Endodermal cell (in vitro differentiated cells): ENCODE measurements around the gene NPPC. TPM values are rescaled to one million over a fixed set of nuclear protein-coding genes. Genes with fewer than 3 reads are reported as not detected.
A peak's percentile ranks its signal among the peaks of the same experiment; 100 is the strongest.

Experiments used
- DNase-seq: peaks from one replicate; pipeline ENCODE4 v3.0.0-alpha.2; 2017
- H3K27ac ChIP-seq: 2 replicates; pipeline ENCODE4 v1.5.1; 2013; ENCODE audit warnings: mild to moderate bottlenecking, low read depth, low read length, moderate library complexity
- H3K27me3 ChIP-seq: 2 replicates; pipeline ENCODE4 v1.6.1; 2013; ENCODE audit warnings: mild to moderate bottlenecking, low read length, moderate library complexity; ENCODE audit not compliant: insufficient read depth, control insufficient read depth, poor library complexity, severe bottlenecking
- H3K36me3 ChIP-seq: 2 replicates; pipeline ENCODE4 v1.7.0; 2013; ENCODE audit warnings: mild to moderate bottlenecking, low read length, moderate library complexity; ENCODE audit not compliant: control insufficient read depth, insufficient read depth
- H3K4me1 ChIP-seq: one replicate; pipeline ENCODE4 v1.7.0; 2013; ENCODE audit warnings: low read length; ENCODE audit not compliant: control insufficient read depth, insufficient read depth
- H3K4me3 ChIP-seq: 2 replicates; pipeline ENCODE4 v1.5.1; 2013; ENCODE audit warnings: mild to moderate bottlenecking, low read length, moderate library complexity
- H3K9ac ChIP-seq: 2 replicates; pipeline ENCODE4 v1.6.1; 2013; ENCODE audit warnings: mild to moderate bottlenecking, low read length, moderate library complexity; ENCODE audit not compliant: poor library complexity, severe bottlenecking; ENCODE audit errors: extremely low read depth
- H3K9me3 ChIP-seq: 2 replicates; pipeline ENCODE4 v1.6.1; 2013; ENCODE audit warnings: mild to moderate bottlenecking, low read length, moderate library complexity; ENCODE audit not compliant: control insufficient read depth
- H3K27ac Mint-ChIP-seq: 2 replicates; pipeline ENCODE4 v1.8.0; 2020; ENCODE audit warnings: mixed read lengths
- H3K27me3 Mint-ChIP-seq: 2 replicates; pipeline ENCODE4 v1.8.0; 2021; ENCODE audit warnings: mild to moderate bottlenecking, mixed read lengths; ENCODE audit not compliant: insufficient read depth
- H3K36me3 Mint-ChIP-seq: 2 replicates; pipeline ENCODE4 v1.8.0; 2020; ENCODE audit warnings: low read depth, mixed read lengths
- H3K4me1 Mint-ChIP-seq: 2 replicates; pipeline ENCODE4 v1.8.0; 2020; ENCODE audit warnings: mixed read lengths
- H3K4me3 Mint-ChIP-seq: 2 replicates; pipeline ENCODE4 v1.8.0; 2020; ENCODE audit warnings: mild to moderate bottlenecking, moderate library complexity, mixed read lengths
- H3K9me3 Mint-ChIP-seq: 2 replicates; pipeline ENCODE4 v1.8.0; 2020; ENCODE audit warnings: mild to moderate bottlenecking, mixed read lengths
- CTCF ChIP-seq: fragments of 200-600 bp; sonication (generic); conservative IDR thresholded peaks from 2 replicates; pipeline ENCODE4 v1.5.0; 2021; ENCODE audit warnings: antibody characterized with exemption, mild to moderate bottlenecking
- WGBS, 2 experiments: methylation state at CpG; one replicate each; pipeline versions ENCODE4 v1.1.5 to v1.1.7; 2013; ENCODE audit warnings: missing lambda C conversion rate in 2 of 2, mixed read lengths in 1 of 2; ENCODE audit not compliant: insufficient coverage in 1 of 2, insufficient read length in 1 of 2; 5-methylcytosine and 5-hydroxymethylcytosine counted together
- total RNA-seq, 2 donors: library from RNA; stranded (reverse); fragmentation: NEBNext Ultra II Directional in 1 of 2; extraction: Animal tissue kit (Norgen Biotek cat#: 25700) in 1 of 2; gene quantifications; 2 replicates in 1 of 2; 3 replicates in 1 of 2; pipeline ENCODE4 v1.2.1, GENCODE V29; 2021

NPPC gene
- total RNA-seq, 2 donors from 2014 or later, result 0.84 TPM; not detected in 1

- Mint-ChIP-seq H3K36me3 (no peaks in the 10 kb centered on the region), H3K27ac (peak within 1 kb of the TSS; percentile 92), H3K4me3 (peak within 1 kb of the TSS; percentile 86), H3K4me1 (peaks cover 4% of the 10 kb centered on the region), H3K9me3 (no peaks in the 10 kb centered on the region), H3K27me3 (peaks cover 7% of the 10 kb centered on the region)
- Histone ChIP-seq H3K9me3 (no peaks in the 10 kb centered on the region), H3K4me3 (peak within 1 kb of the TSS; percentile 93), H3K4me1 (no peaks in the 10 kb centered on the region), H3K9ac (peak within 1 kb of the TSS; percentile 61), H3K36me3 (no peaks in the 10 kb centered on the region), H3K27ac (peak within 1 kb of the TSS; percentile 66), H3K27me3 (peaks cover 3% of the 10 kb centered on the region)
- DNase-seq, result peak; percentile 92
- peak; percentile 12 for TF ChIP-seq CTCF
- WGBS, 2 experiments, result 0 to 2% methylated on average over 24 to 83 of the region's 83 CpGs
These were observed 35.4 kb upstream of the NPPC start, which contains the start of gene DIS3L2 for GRCh38 chr2:231961349-231962166. Gene DIS3L2, plus strand, starts transcription at chr2:231961713. Its CDS starts 53,215 bp downstream, at chr2:232014928.

GRCh38 chr2:231960810-231961348 is 34.7 kb upstream of the NPPC start:
- Mint-ChIP-seq H3K4me3 (peak overlapping the region; percentile 86), H3K4me1 (peaks cover 4% of the 10 kb centered on the region), H3K36me3 (no peaks in the 10 kb centered on the region), H3K27me3 (peaks cover 7% of the 10 kb centered on the region), H3K27ac (peak overlapping the region; percentile 75), H3K9me3 (no peaks in the 10 kb centered on the region)
- Histone ChIP-seq H3K9me3 (no peaks in the 10 kb centered on the region), H3K36me3 (no peaks in the 10 kb centered on the region), H3K4me3 (peak overlapping the region; percentile 93), H3K9ac (peak overlapping the region; percentile 61), H3K4me1 (no peaks in the 10 kb centered on the region), H3K27me3 (peaks cover 7% of the 10 kb centered on the region), H3K27ac (peak overlapping the region; percentile 66)
- 76 to 84% methylated on average over 18 of the region's 18 CpGs for WGBS, 2 experiments
- TF ChIP-seq CTCF, result no peak
- DNase-seq, result no peak

- Mint-ChIP-seq H3K27ac (no peak overlapping the region), H3K9me3 (no peaks in the 10 kb centered on the region), H3K4me1 (peaks cover 4% of the 10 kb centered on the region), H3K36me3 (no peaks in the 10 kb centered on the region), H3K27me3 (peaks cover 11% of the 10 kb centered on the region), H3K4me3 (no peak overlapping the region)
- no peaks in the 10 kb centered on the region for H3K36me3 ChIP-seq
- 76 to 79% methylated on average over 3 to 4 of the region's 4 CpGs for WGBS, 2 experiments
- no peak for DNase-seq
- no peak overlapping the region for H3K27ac ChIP-seq
- no peak overlapping the region for H3K9ac ChIP-seq
- no peak overlapping the region for H3K4me3 ChIP-seq
- no peak for TF ChIP-seq CTCF
- no peaks in the 10 kb centered on the region for H3K9me3 ChIP-seq
- H3K4me1 ChIP-seq, result no peaks in the 10 kb centered on the region
- peaks cover 7% of the 10 kb centered on the region for H3K27me3 ChIP-seq
These were observed 31.9 kb upstream of the NPPC start for GRCh38 chr2:231957913-231958763.
